Measurements from ENCODE around the gene ATXN1. TPM values are rescaled to one million over a fixed set of nuclear protein-coding genes. Genes with fewer than 3 reads are reported as not detected.

The ATXN1 gene
- polyA plus RNA-seq, 1 of the 3 experiments (the other 2 are of a cell fraction): 7.9 TPM

DNA sequence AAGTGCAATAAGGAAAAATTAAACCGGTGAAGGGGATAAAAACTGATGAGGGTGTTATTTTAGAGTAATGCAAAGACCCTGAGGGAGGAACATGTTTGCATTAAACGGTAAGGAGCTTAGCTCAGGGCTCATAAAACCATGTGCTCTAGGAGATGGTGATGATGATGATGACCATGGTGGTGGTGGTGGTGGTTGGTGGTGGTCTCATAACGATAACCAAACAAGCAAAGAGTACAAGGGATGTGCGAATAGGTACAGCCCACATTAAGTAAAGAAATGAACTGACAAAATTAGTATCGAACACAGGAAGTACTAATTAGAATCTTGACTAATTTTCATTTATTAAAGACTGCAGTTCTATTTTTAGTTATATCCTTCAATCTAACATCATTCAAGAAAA is 139.1 kb downstream of the ATXN1 start:
- Histone ChIP-seq H3K4me3 (ENCODE audit: low read depth in 2 of 2, low read length in 1 of 2) (no peak overlapping the region), H3K27ac (ENCODE audit: low read depth in 2 of 2, low read length in 1 of 2) (no peak overlapping the region), H3K27me3 (ENCODE audit: insufficient read depth) (no peaks in the 10 kb centered on the region), H3K9me2 (no peaks in the 10 kb centered on the region), H4K20me1 (ENCODE audit: insufficient read depth) (no peaks in the 10 kb centered on the region), H3F3A (replicated peaks; ENCODE audit: insufficient read depth) (peaks cover 11% of the 10 kb centered on the region), H2AFZ (ENCODE audit: low read depth) (no peak overlapping the region), H3K4me2 (no peak overlapping the region), H3K9me3 (no peaks in the 10 kb centered on the region), H3K4me1 (ENCODE audit: control insufficient read depth in 1 of 2, insufficient read depth in 2 of 2, low read depth in 1 of 2, low read length in 1 of 2) (peaks cover 3% of the 10 kb centered on the region in 2 experiments; a peak in 2 of 4 replicates), H3K9ac (no peak overlapping the region), H3K79me2 (ENCODE audit: insufficient read depth) (peaks cover 37% of the 10 kb centered on the region), H3K36me3 (replicated peaks in 1 of 2; ENCODE audit: control insufficient read depth in 1 of 2, insufficient read depth in 2 of 2, low read length in 1 of 2) (peaks cover 0 to 5% of the 10 kb centered on the region in 2 experiments)
- ChIA-PET CTCF (no interaction called here), POLR2A (no interaction called here)
- no peak for DNase-seq
- 86% methylated on average over 5 of the region's 5 CpGs for WGBS (ENCODE audit: low lambda C conversion rate)
- TF ChIP-seq GABPA (IDR thresholded peaks at IDR 0.05; ENCODE audit: low read depth): no peak
- TF ChIP-seq EZH2phosphoT487 (IDR thresholded peaks at IDR 0.05; ENCODE audit: borderline replicate concordance, low read depth): no peak
- TF ChIP-seq IRF3 (IDR thresholded peaks at IDR 0.05; ENCODE audit: low read depth, low read length): no peak
- no peak for TF ChIP-seq SIN3A (IDR thresholded peaks at IDR 0.05; ENCODE audit: borderline replicate concordance, low read depth, low read length)
- TF ChIP-seq GATA2 (CRISPR knock-in tag; IDR thresholded peaks at IDR 0.05): no peak
- no peak for TF ChIP-seq RXRA (IDR thresholded peaks at IDR 0.05; ENCODE audit: borderline replicate concordance, low read depth)
- no peak for TF ChIP-seq NFIC (IDR thresholded peaks at IDR 0.05; ENCODE audit: borderline replicate concordance)
- no peak for TF ChIP-seq YY1 (IDR thresholded peaks at IDR 0.05; ENCODE audit: low read depth)
- TF ChIP-seq, protein P1, sequence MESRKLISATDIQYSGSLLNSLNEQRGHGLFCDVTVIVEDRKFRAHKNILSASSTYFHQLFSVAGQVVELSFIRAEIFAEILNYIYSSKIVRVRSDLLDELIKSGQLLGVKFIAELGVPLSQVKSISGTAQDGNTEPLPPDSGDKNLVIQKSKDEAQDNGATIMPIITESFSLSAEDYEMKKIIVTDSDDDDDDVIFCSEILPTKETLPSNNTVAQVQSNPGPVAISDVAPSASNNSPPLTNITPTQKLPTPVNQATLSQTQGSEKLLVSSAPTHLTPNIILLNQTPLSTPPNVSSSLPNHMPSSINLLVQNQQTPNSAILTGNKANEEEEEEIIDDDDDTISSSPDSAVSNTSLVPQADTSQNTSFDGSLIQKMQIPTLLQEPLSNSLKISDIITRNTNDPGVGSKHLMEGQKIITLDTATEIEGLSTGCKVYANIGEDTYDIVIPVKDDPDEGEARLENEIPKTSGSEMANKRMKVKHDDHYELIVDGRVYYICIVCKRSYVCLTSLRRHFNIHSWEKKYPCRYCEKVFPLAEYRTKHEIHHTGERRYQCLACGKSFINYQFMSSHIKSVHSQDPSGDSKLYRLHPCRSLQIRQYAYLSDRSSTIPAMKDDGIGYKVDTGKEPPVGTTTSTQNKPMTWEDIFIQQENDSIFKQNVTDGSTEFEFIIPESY (IDR thresholded peaks at IDR 0.05; ENCODE audit: borderline replicate concordance, low read depth): no peak

DNA sequence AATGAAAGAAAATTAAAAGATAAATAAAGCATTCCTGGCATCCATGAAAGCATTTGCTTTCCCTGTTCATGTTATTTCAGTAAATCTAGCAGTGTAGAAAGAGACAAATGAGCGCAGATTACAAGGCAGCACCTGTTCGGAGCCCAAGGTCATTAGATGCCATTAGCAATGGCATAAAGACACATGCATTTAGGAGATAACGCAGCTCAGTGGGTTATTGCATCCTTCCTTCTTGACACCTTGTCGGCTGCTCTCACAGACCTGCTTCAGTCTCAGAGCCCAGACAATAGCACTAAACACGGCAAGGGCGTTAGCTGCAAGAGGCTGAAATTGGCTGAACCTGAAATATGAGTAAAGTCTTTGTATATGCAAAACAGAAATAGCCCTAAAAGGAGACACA is 140.3 kb downstream of the ATXN1 start:
- no peaks in the 10 kb centered on the region for H3K9me3 ChIP-seq
- TF ChIP-seq TAF1 (IDR thresholded peaks at IDR 0.05; ENCODE audit: borderline replicate concordance, low read depth, low read length): no peak
- TF ChIP-seq JUND (IDR thresholded peaks at IDR 0.05): no peak
- TF ChIP-seq, protein P2, sequence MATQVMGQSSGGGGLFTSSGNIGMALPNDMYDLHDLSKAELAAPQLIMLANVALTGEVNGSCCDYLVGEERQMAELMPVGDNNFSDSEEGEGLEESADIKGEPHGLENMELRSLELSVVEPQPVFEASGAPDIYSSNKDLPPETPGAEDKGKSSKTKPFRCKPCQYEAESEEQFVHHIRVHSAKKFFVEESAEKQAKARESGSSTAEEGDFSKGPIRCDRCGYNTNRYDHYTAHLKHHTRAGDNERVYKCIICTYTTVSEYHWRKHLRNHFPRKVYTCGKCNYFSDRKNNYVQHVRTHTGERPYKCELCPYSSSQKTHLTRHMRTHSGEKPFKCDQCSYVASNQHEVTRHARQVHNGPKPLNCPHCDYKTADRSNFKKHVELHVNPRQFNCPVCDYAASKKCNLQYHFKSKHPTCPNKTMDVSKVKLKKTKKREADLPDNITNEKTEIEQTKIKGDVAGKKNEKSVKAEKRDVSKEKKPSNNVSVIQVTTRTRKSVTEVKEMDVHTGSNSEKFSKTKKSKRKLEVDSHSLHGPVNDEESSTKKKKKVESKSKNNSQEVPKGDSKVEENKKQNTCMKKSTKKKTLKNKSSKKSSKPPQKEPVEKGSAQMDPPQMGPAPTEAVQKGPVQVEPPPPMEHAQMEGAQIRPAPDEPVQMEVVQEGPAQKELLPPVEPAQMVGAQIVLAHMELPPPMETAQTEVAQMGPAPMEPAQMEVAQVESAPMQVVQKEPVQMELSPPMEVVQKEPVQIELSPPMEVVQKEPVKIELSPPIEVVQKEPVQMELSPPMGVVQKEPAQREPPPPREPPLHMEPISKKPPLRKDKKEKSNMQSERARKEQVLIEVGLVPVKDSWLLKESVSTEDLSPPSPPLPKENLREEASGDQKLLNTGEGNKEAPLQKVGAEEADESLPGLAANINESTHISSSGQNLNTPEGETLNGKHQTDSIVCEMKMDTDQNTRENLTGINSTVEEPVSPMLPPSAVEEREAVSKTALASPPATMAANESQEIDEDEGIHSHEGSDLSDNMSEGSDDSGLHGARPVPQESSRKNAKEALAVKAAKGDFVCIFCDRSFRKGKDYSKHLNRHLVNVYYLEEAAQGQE (IDR thresholded peaks at IDR 0.05; ENCODE audit: low read depth, low read length): no peak
- TF ChIP-seq GATA2 (CRISPR knock-in tag; IDR thresholded peaks at IDR 0.05): no peak
- TF ChIP-seq EP300 (IDR thresholded peaks at IDR 0.05; ENCODE audit: borderline replicate concordance in 1 of 2, low read depth in 1 of 2, low read length in 1 of 2): no peak
- no peak for TF ChIP-seq NFIC (IDR thresholded peaks at IDR 0.05; ENCODE audit: borderline replicate concordance)
- no peak for TF ChIP-seq MEF2A (IDR thresholded peaks at IDR 0.05; ENCODE audit: borderline replicate concordance, low read depth)
- no peak for TF ChIP-seq CHD2 (IDR thresholded peaks at IDR 0.05; ENCODE audit: low read length, partially characterized antibody)
- no peak for TF ChIP-seq GABPA (IDR thresholded peaks at IDR 0.05; ENCODE audit: low read depth)
- no peak for TF ChIP-seq FOXJ3 (CRISPR knock-in tag; IDR thresholded peaks at IDR 0.05)
- no peak for TF ChIP-seq USF1 (IDR thresholded peaks at IDR 0.05; ENCODE audit: borderline replicate concordance, low read depth)
- no peak for TF ChIP-seq RAD21 (IDR thresholded peaks at IDR 0.05; ENCODE audit: low read length)
- no peak for TF ChIP-seq RFX5 (IDR thresholded peaks at IDR 0.05; ENCODE audit: low read length)

More for the DNA sequence above, 140.3 kb downstream of the ATXN1 start:
- Histone ChIP-seq H3K4me1 (ENCODE audit: control insufficient read depth in 1 of 2, insufficient read depth in 2 of 2, low read depth in 1 of 2, low read length in 1 of 2) (peaks cover 3% of the 10 kb centered on the region in 2 experiments; a peak in 2 of 4 replicates), H3F3A (replicated peaks; ENCODE audit: insufficient read depth) (peaks cover 6% of the 10 kb centered on the region), H2AFZ (ENCODE audit: low read depth) (no peak overlapping the region), H3K79me2 (ENCODE audit: insufficient read depth) (peaks cover 30% of the 10 kb centered on the region), H3K9ac (no peak overlapping the region), H3K27ac (ENCODE audit: low read depth in 2 of 2, low read length in 1 of 2) (no peak overlapping the region), H3K4me2 (no peak overlapping the region), H3K4me3 (ENCODE audit: low read depth in 2 of 2, low read length in 1 of 2) (no peak overlapping the region), H3K27me3 (ENCODE audit: insufficient read depth) (no peaks in the 10 kb centered on the region), H3K9me2 (no peaks in the 10 kb centered on the region), H3K36me3 (replicated peaks in 1 of 2; ENCODE audit: control insufficient read depth in 1 of 2, insufficient read depth in 2 of 2, low read length in 1 of 2) (peaks cover 0 to 8% of the 10 kb centered on the region in 2 experiments), H4K20me1 (ENCODE audit: insufficient read depth) (no peaks in the 10 kb centered on the region)
- WGBS (ENCODE audit: low lambda C conversion rate): 79% methylated on average over 6 of the region's 6 CpGs
- no peak for DNase-seq
- ChIA-PET CTCF (no interaction called here), POLR2A (no interaction called here)

Measured in SK-N-SH (cell line).